Hindlimb muscle (tissue), 1 donor: ENCODE measurements around the gene FITM1. TPM values are rescaled to one million over a fixed set of nuclear protein-coding genes. Genes with fewer than 3 reads are reported as not detected.

Source experiments
- DNase-seq: peaks from one replicate; pipeline ENCODE4 v3.0.0-alpha.2; 2013
- polyA plus RNA-seq: library from polyadenylated mRNA; unstranded; fragments of 120-200 nt; gene quantifications from one replicate; pipeline ENCODE4 v1.2.1, GENCODE V29; 2013; ENCODE audit not compliant: insufficient read length

The FITM1 gene
- polyA plus RNA-seq, 1 donor = 146 TPM

DNA sequence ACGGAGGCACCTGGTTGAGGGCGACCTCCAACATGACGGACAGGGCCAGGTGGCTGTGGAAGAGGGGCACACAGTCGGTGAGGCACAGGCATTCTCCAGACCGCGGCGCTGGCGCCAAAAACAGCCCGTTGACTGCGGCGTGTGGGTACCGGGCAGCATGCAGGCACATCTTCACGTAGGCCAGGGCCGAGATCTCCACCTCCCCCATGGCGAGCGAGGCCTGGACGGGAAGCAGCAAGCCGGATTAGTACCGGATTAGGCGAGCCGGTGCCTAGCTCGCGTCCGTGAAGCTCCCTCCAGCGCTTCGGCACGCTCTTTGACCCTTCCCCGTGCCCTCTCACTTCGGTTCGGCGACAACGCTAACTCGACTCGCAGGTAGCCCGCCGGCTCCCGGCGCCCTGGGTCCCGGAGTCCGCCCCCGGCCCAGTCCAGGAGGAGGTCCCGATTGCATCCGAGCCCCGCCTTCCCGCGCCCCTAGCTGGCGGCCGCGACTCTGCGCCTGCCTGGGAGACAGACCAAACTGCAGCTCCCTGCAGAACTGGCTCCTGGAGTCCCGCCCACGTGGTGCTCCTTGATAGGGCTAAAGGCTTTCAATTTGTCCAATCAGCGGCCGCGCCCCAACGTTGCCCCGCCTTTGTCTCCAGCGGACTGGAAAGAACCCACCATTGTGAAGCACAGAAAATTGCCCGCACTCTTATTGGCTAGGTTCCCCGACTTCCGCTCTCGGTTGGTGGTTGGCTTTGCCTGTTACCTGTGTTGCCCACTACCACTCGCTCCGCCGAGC is 10.8 kb downstream of the FITM1 start, which contains the start of gene EMC9:
Gene EMC9 (minus strand): TSS at position 495 of the 784 bp plus-strand sequence. CDS start 287 bp downstream, at position 208.
- peak; percentile 99 for DNase-seq

- DNase-seq = no peak
Measured at GRCh38 chr14:24143511-24143910, 13.1 kb downstream of the FITM1 start.

DNA sequence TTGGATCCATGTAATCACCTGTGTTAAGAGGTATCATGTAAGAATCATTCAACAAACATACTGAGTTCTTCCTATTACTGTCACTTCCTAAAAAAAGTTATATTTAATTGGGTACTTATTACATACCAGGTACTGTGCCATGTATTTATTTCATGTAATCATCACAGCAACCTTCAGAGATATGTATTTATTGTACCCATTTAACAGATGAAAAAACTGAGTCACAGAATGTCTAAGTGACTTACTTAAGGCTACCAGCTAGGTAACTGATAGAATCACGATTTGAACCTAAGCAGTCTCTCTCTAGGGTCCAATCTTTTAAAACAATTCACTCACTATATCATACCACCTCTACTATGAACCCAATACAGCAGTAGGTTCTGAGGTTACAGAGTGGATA is 14.0 kb downstream of the FITM1 start:
- DNase-seq = no peak

DNA sequence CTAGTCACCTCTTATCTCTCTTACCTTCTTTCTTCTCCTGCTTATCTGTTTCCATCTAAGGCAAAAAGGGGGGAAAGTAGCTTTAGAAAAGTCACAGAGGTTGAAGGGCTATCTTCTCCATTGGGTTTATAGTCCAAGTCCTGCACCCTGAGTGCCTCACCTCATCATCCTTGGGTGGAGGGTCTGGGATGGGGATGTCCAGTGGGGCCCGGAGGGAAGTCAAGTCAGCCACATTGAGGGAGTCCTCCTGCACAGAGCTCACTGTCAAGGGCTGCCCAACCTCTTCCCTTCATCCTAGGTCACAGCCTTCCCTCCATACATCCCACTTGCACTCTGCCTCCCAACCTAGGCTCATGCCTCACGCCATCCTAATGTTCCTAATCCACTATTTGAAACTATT is 14.8 kb downstream of the FITM1 start:
- DNase-seq = no peak

DNA sequence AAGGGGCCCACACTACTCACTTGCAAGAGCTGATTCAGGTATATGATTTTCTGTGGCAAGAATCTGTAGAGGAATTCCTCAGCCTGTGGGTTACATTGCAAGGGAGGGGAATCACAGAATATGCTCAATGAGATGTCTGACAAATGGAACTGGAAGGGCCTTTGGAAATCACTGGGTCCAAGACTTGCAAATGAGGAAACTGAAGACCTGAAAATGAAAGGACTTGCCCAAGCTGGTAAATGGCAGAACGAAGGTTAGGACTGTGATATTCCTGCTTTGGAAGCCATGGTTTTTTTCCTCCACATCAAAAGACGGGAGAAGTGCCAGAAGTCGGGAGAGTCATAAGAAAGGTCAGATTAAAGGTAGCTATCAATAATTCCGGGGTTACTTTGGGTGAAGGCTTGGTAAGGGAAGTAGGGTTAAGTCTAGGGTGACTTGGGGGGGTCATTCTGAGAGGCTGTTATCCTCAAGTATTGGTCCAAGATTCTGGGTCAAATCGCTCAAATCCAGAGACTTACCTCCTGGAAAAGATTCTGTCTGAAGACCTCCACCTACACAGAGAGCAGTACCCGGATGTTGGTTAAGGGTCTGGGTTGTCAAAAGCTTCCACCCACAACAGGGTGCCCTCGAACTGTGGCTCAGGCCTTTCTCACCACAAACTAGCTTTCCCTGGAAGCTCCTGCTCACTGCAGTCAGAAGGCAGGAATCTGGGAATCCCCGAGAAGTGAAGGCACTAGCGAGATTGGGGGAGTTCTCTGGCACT is 15.4 kb downstream of the FITM1 start:
- DNase-seq = no peak

GRCh38 chr14:24146453-24146977 is 16.1 kb downstream of the FITM1 start, which contains the start of gene PSME2:
PSME2 (minus strand) TSS chr14:24146610; CDS start chr14:24146581, 29 bp downstream.
- peak; percentile 92 for DNase-seq

GRCh38 chr14:24146978-24147760 is 16.7 kb downstream of the FITM1 start, which contains the start of gene RNF31:
RNF31 (plus strand) TSS chr14:24147498; CDS start chr14:24147699, 201 bp downstream.
- DNase-seq = peak; percentile 99

GRCh38 chr14:24147761-24148428 is 17.4 kb downstream of the FITM1 start:
- DNase-seq = peak; percentile 36

GRCh38 chr14:24149302-24149969 is 19.0 kb downstream of the FITM1 start:
- DNase-seq = no peak

GRCh38 chr14:24150061-24150460 is 19.6 kb downstream of the FITM1 start:
- DNase-seq = no peak

DNA sequence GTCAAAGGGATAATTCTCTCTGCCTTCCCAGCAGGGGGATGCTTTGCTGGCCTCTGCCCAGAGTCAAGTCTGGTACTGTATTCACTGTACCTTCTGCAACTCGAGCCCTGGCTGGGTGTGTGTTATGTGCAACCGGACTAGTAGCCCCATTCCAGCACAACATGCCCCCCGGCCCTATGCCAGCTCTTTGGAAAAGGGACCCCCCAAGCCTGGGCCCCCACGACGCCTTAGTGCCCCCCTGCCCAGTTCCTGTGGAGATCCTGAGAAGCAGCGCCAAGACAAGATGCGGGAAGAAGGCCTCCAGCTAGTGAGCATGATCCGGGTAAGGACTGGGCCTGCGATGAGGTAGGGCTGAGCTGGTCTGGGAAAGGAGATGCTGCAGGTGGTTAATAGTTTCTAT is 20.1 kb downstream of the FITM1 start:
- DNase-seq = no peak

GRCh38 chr14:24150993-24151392 is 20.5 kb downstream of the FITM1 start:
- DNase-seq = no peak

- DNase-seq = no peak
Measured at GRCh38 chr14:24151404-24152080, 21.1 kb downstream of the FITM1 start.

GRCh38 chr14:24155100-24155499 is 24.6 kb downstream of the FITM1 start:
- no peak for DNase-seq

DNA sequence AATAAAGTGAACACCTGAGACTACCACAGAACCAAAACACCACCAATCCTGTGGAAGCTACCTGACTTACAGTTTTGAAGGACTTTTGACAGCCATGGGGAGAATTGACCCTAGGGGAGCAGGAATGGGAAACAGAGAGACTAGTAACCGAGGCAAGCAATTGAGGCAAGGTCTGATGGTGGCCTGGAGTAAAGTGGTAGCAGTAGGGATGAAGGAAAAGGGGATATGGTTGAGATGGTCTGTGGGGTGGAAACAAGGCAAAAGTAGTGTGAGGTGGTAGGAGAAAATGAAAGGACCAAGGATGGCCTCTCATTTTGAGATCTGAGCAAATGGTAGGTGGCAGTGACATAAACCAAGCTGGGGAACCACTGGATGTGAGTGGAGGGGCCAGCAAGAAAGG is 26.4 kb downstream of the FITM1 start:
- no peak for DNase-seq

- DNase-seq = no peak
Measured at GRCh38 chr14:24157331-24157730, 26.9 kb downstream of the FITM1 start.

DNA sequence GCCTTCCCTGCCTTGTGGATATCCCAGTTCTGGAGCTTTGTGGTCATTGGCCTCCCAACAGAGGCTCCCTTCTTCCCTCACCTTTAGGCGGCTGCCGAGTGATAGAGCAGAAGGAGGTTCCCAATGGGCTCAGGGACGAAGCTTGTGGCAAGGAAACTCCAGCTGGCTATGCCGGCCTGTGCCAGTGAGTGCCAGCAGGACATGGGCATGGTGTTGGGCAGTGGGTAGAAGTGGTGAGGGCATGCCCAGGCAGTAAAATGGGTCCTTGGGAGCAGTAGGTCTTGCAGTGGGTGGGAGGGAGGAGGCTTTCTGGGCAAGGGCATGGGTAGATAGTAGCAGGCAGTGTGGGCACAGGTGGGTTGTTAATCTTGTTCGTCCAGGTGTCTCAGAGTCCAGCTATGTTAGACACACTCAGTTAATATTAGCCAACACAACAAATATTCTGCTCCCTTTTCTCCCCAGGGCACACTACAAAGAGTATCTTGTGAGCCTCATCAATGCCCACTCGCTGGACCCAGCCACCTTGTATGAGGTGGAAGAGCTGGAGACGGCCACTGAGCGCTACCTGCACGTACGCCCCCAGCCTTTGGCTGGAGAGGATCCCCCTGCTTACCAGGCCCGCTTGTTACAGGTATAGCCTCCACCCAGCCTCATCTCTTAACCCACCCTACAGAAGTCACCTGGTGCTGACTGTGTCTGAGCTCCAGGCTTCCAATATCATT is 29.5 kb downstream of the FITM1 start:
- DNase-seq = no peak

DNA sequence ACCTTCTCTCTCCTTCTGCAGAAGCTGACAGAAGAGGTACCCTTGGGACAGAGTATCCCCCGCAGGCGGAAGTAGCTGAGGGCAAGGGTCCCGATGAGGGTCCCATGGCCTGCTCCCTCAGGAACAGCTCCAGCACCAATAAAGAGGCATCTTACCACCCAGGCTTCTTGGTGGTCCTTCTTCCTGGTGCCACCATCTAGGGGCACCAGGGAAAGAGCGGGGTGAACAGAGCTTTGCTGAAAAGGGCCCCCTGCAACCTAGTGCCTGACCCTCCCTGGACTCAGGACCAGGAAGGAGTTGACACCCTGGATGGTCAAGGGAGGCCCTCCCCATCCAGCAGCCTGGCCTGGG is 30.0 kb downstream of the FITM1 start:
- no peak for DNase-seq

- peak; percentile 94 for DNase-seq
Measured at GRCh38 chr14:24160850-24161804, 30.7 kb downstream of the FITM1 start, which contains the start of gene IRF9. IRF9 (plus strand) TSS chr14:24161265; CDS start chr14:24162145, 880 bp downstream.
